DOHH2 (cell line): Measurements from ENCODE around the gene UTS2B.

ENCODE experiments used
- H3F3A ChIP-seq: fragments of 200-600 bp; sonication (generic), shearing (Covaris generic); 2 replicates; pipeline ENCODE4 v1.6.0; 2016; ENCODE audit warnings: antibody characterized with exemption, mild to moderate bottlenecking; ENCODE audit not compliant: control insufficient read depth, insufficient read depth
- H3K27ac ChIP-seq: fragments of 200-600 bp; sonication (generic); 2 replicates; pipeline ENCODE4 v1.5.1; 2014; ENCODE audit warnings: low read depth, mild to moderate bottlenecking, low read length, moderate library complexity
- H3K27me3 ChIP-seq: fragments of 200-600 bp; sonication (generic); 2 replicates; pipeline ENCODE4 v1.6.1; 2014; ENCODE audit warnings: mild to moderate bottlenecking, low read length, mixed read lengths; ENCODE audit not compliant: control insufficient read depth
- H3K36me3 ChIP-seq: fragments of 200-600 bp; sonication (generic); 2 replicates; pipeline ENCODE4 v1.6.1; 2014; ENCODE audit warnings: mild to moderate bottlenecking, low read length, moderate library complexity, mixed read lengths; ENCODE audit not compliant: control insufficient read depth
- H3K4me1 ChIP-seq: fragments of 200-600 bp; sonication (generic); 2 replicates; pipeline ENCODE4 v1.6.1; 2014; ENCODE audit warnings: mild to moderate bottlenecking, low read length, mixed read lengths; ENCODE audit not compliant: control insufficient read depth
- H3K4me2 ChIP-seq: fragments of 200-600 bp; sonication (generic); 2 replicates; pipeline ENCODE4 v1.6.0; 2014; ENCODE audit warnings: mild to moderate bottlenecking, low read length, moderate library complexity
- H3K4me3 ChIP-seq: fragments of 200-600 bp; sonication (generic); 2 replicates; pipeline ENCODE4 v1.5.1; 2014; ENCODE audit warnings: mild to moderate bottlenecking, low read length, mixed read lengths
- H3K79me2 ChIP-seq: fragments of 200-600 bp; sonication (generic); 2 replicates; pipeline ENCODE4 v1.6.1; 2014; ENCODE audit warnings: mild to moderate bottlenecking, low read length, mixed read lengths; ENCODE audit not compliant: control insufficient read depth
- H3K9me2 ChIP-seq: fragments of 200-600 bp; sonication (generic); replicated peaks from 2 replicates; pipeline ENCODE4 v1.6.1; 2014; ENCODE audit warnings: mild to moderate bottlenecking, low read length, mixed read lengths; ENCODE audit not compliant: control insufficient read depth
- H3K9me3 ChIP-seq: fragments of 200-600 bp; sonication (generic); 2 replicates; pipeline ENCODE4 v1.6.1; 2014; ENCODE audit warnings: antibody characterized with exemption, low read length, mixed read lengths; ENCODE audit not compliant: control insufficient read depth, insufficient read depth
- H4K20me1 ChIP-seq: fragments of 200-600 bp; sonication (generic); 2 replicates; pipeline ENCODE4 v1.6.0; 2014; ENCODE audit warnings: low read depth, mild to moderate bottlenecking, antibody characterized with exemption, low read length, moderate library complexity; ENCODE audit not compliant: control insufficient read depth, insufficient read depth
- CTCF ChIP-seq: fragments of 200-600 bp; sonication (generic); IDR thresholded peaks from one replicate; pipeline ENCODE4 v1.5.1; 2014; ENCODE audit warnings: antibody characterized with exemption, mild to moderate bottlenecking, low read depth, low read length; ENCODE audit not compliant: poor library complexity, severe bottlenecking
- EZH2phosphoT487 ChIP-seq: fragments of 200-600 bp; sonication (generic); IDR thresholded peaks from 2 replicates; pipeline ENCODE4 v1.6.1; 2017; ENCODE audit warnings: borderline replicate concordance, mild to moderate bottlenecking, antibody characterized with exemption, low read length, moderate library complexity, mixed read lengths

The UTS2B gene

GRCh38 chr3:191342006-191342405 lies 11.7 kb upstream of the UTS2B start:
- TF ChIP-seq CTCF (no peak), EZH2phosphoT487 (no peak)

GRCh38 chr3:191340966-191341365 lies 10.6 kb upstream of the UTS2B start:
- Histone ChIP-seq H4K20me1 (peaks cover 8% of the 10 kb centered on the region; the same call in 1 of the 2 replicates), H3K9me2 (no peaks in the 10 kb centered on the region), H3K79me2 (peaks cover 93% of the 10 kb centered on the region), H3K4me2 (no peak overlapping the region), H3F3A (no peaks in the 10 kb centered on the region), H3K27ac (no peak overlapping the region), H3K36me3 (no peaks in the 10 kb centered on the region), H3K4me3 (no peak overlapping the region), H3K4me1 (no peaks in the 10 kb centered on the region), H3K27me3 (no peaks in the 10 kb centered on the region), H3K9me3 (no peaks in the 10 kb centered on the region)
- TF ChIP-seq EZH2phosphoT487 (no peak), CTCF (no peak)

More at GRCh38 chr3:191342006-191342405, 11.7 kb upstream of the UTS2B start:
- no peaks in the 10 kb centered on the region for H3K36me3 ChIP-seq
- H3F3A ChIP-seq = no peaks in the 10 kb centered on the region
- H3K4me1 ChIP-seq = no peaks in the 10 kb centered on the region
- peaks cover 8% of the 10 kb centered on the region; the same call in 1 of the 2 replicates for H4K20me1 ChIP-seq
- H3K9me2 ChIP-seq = no peaks in the 10 kb centered on the region
- H3K4me3 ChIP-seq = no peak overlapping the region
- no peak overlapping the region for H3K27ac ChIP-seq
- H3K27me3 ChIP-seq = no peaks in the 10 kb centered on the region
- no peak overlapping the region for H3K4me2 ChIP-seq
- H3K9me3 ChIP-seq = no peaks in the 10 kb centered on the region
- peaks cover 92% of the 10 kb centered on the region for H3K79me2 ChIP-seq

- Histone ChIP-seq H3K4me1 (no peaks in the 10 kb centered on the region), H3F3A (no peaks in the 10 kb centered on the region), H3K9me3 (no peaks in the 10 kb centered on the region), H4K20me1 (peaks cover 8% of the 10 kb centered on the region; the same call in 1 of the 2 replicates), H3K4me2 (no peak overlapping the region), H3K4me3 (no peak overlapping the region), H3K79me2 (peaks cover 94% of the 10 kb centered on the region), H3K36me3 (no peaks in the 10 kb centered on the region), H3K9me2 (no peaks in the 10 kb centered on the region), H3K27ac (no peak overlapping the region), H3K27me3 (no peaks in the 10 kb centered on the region)
- TF ChIP-seq EZH2phosphoT487 = no peak
- no peak for TF ChIP-seq CTCF
Measured at GRCh38 chr3:191340351-191340750, 10.0 kb upstream of the UTS2B start.
